Fibroblast of skin of abdomen (primary cell): ENCODE results near the gene PDGFRB.

Source experiments
- DNase-seq: peaks from one replicate; pipeline ENCODE4 v3.0.0-alpha.2; 2013

PDGFRB gene

DNA sequence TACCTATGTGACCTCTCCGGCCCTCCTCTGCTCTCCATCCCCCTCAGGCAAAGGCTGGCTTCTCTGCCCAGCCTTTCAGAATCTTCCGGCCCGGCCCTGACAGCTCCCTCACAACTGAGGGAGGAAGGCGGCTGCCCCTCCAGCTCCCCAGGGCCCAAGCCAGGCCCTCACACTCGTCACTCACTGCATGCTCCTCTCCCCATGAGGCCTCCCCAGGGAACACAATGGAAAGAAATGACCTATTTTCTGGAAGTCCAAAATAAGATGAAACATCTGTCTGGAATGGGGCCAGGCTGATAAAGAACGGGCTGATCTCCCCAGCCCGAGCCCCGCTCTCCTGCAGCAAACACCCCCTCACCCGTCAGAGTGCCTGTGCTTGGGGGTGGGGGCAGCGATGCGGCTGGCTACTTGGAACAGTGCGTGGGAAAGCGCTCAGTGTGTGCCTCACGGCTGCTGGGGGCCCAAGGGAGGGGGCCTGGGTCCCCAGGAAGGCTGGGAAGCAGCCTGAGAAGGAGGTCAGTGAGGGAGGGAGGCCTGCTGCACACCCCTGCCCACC, 11.3 kb downstream of the PDGFRB start:
- peak; percentile 78 for DNase-seq

DNA sequence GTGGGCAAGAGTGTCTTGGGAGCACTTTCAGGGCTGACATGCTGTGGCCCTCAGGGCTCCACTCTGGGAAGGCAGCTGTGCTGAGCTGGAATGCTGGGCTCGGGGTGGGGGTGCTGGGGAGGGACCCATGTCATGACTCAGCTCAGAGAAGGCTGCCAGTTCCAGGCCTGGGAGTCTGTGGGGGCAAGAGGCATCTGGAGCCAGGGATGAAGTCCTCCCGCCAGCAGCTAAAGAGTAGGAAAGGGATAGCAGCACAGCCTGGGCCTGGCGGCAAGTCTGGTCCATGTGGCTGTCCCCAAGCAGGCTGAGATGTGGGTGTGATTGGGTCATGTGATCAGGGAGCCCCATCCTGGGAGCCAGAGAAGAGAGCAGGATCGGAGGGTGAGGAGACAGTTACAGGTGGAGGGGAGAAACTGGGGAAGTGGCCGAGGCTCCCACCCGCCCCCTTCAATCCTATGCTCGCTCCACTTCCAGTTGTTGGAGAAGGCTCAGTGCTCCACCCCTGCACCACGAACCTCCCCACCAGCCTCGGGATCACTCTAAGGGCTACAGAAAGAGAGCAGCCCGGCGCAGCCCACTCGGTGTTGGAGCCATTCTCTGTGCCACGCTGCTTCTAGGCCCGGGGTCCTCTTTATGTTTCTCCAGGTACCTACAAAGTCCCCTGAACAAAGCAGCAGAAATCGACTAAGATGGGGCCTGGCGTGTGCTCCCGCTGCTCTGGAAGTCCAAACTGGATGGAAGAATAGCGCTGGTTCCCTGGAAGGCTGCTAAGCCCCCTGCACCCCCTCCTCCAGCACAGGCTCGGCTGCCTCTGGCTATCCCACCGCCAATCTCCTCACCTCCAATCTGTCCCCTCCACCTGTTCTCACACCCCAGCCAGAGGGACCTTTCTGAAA, 12.0 kb downstream of the PDGFRB start:
- peak; percentile 95 for DNase-seq

DNA sequence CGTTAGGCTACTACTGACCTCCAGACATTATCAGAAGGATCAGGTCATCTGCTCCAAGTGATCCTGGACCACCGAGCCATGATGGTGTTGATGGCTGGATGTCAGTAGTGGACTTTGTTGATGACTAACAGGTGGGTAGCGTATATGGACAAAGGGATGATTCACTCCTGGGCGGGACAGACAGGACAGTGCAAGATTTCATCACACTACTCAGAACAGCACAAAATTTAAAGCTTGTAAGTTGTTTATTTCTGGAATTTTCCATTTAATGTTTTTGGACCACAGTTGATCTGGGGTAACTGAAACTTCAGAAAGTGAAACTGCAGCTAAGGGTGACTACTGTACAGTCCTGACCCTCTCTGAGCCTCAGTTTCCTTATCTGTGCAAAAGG, 12.7 kb downstream of the PDGFRB start:
- peak; percentile 90 for DNase-seq

DNA sequence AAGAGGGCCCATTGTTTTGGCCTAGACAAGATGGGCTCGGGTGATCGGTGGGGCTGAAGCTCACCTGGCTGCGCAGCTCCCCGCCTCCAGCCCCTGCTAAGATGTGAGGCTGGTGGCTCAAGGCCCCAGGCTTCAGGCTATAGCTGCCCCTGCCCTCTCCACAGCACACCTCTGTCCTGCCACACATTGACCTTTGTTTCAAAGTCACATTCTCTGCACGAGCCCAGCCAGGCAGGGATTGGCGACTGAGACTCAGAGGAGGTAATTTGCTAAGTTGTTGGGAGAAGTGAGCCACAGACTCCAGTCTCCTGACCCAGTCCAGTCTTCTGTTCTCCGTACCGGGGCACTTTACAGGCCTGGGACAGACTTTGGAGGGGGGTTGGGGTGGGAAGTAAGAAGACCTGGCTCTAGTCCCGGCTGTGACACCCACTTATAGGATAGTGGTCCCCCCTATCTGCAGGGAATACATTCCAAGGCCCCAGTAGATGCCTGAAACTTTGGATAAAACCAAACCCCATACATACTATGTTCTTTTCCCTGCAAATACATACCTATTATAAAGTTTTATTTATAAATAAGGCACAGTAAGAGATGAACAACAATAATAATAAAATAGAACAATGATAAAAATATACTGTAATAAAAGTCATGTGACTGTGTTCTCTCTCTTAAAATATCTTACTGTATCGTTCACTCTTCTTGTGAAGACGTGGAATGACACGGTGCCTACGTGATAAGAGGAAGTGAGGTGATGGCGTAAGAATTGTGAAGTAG, 13.3 kb downstream of the PDGFRB start:
- DNase-seq, result no peak

DNA sequence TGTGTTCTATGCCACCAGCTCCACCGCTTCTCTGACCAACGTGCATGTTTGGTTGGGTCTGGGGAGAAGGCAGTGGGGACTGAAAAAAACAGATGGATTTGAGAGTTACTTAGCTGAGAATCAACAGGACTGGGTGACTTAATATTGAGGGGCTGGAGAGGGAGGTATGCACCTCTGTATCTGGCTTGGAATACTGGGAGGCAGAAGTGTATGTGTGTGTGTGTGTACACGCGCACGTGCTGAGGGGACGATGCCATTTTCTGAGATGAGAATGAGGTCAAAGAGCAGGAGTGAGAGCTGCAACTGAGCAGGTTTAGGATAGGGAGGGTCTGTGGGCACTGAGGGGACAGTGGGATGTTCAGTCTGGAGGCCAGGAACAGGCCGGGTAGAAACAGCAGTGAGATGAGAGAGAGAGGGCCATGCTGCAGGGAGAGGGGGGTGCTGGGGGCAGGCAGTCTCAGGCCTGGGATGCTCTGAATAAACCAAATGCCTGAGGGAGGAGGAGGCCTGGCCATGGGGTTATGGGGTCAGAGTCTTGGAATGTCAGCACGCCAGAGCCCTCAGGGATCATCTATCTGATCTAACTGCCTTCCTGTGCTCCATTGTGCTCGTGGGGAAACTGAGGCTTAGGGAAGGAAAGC, 14.0 kb downstream of the PDGFRB start:
- DNase-seq, result peak; percentile 72

DNA sequence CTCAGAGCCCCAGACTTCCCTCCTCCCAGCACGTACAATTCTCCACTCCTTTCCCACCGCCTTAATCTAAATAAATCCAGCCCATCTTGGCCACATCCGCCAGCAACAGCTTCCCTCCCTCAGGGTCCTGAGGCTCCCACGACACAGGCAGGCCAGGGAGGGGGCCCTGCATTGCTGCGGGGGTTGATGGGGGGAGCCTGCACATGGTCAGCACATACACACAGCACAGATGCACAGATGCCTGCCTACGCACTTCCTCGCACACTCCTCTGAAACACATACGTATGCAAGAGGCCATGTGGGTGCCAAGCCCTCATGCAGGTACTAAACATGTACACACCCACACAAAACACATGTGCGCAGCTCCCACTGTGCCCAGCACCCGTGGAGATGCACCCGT, 14.8 kb downstream of the PDGFRB start:
- peak; percentile 79 for DNase-seq

DNA sequence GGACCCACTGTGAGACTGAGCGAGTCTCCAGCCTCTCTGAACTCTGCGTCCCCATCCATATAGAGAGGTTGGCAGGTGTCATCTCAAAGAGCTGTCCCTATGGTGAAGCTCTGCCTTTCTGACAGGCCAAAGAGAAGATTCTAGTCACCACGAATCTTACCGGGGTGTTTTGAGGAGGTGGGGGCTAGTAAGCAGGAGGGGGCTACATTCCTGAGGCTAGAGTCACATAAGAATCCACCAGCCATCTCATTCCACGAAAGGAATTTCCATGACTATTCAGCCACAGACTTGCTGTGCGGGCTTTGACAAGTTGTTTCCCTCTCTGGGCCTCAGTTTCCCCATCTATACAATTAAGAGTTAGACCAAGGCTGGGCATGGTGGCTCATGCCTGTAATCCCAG, 16.3 kb downstream of the PDGFRB start:
- DNase-seq, result peak; percentile 88

DNA sequence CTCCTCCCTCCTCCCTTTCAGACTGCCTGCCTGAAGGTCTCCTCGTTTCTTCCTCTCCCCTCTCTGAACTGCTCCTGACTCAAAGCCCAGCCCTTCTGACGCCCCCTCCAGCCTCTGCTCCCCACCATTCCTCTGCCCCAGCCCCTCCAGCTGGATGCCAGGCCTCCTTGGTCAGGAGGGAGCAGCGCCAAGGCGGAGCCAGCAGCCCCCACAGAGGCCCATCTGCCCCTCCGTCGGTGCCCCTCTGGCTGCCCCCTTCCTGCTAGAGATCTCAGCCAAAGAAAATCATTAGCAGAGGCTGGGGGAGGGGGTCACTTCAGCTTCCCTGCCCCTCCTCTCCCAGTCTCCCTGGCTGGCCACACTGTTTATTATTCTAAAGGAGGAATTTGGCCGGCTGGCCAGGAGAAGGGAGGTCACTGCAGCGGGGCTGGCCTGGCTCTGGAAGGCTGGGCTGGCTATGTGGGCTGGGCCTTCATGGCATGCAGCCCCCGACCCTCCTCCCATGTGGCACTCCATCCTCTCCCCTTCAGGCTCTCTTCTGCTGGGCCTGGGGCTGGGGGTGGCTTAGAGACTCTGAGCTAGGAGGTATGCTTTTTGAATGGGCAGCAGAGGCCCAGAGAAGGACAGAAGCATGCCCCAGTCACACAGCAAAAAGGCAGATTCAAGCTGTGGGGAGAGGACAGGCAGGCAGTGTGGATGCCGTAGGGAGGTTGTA, 16.9 kb downstream of the PDGFRB start:
- DNase-seq, result peak; percentile 87

DNA sequence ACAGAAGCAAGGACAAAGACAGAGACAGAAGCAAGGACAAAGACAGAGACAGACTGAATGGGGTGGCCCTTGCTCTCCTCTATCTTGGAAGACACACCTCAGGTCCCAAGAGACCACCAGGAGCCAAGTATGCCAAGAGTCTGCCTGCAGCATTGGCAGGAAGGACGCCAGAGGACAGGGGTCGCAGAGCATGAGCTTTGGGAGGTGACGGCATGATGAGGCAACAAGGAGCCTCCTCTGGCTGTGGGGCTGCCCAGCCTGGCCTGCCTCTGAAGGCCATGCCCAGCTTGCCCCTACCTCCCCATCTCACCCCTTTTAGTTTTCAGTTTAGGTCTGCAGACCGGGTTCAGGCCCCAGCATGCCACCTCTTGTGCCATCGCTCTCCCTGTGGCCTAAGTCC, 17.6 kb downstream of the PDGFRB start:
- DNase-seq, result no peak

DNA sequence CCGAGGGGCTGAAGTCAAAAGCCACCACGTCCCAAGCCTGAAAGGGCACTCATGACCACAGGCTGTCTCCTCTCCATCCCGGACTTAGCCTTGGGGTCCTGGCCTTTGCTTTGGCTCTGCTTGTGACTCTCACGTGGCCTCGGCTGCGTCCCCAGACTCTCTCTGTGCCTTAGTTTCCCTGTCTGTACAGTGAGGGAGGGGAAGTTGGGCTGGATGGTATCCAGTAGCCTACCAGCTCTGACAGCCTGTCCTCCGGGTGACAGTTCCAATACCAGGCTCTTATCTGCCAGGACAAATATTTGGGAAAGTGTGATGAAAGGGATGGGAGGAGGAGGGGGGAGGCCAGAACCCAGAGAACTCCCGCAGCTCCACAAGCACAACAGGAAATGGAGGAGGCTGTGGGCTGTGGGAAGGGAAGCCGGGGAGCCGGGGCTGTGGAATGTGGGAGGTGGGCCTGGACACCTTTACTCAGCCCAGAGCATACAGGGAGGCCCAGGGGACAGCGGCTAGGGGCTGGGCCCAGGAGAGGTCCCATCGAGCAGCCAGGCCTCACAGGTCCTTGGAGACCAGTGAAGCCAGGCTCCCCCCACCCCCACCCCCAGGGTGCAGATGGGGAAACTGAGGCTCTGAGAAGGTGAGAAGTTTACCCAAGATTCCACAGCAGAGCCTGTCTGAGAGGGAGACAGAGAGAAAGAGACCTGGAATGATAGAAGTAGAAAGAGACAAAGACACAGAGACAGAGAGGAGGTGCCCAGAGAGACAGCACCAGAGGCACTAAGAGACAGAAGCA, 18.3 kb downstream of the PDGFRB start:
- peak; percentile 64 for DNase-seq

DNA sequence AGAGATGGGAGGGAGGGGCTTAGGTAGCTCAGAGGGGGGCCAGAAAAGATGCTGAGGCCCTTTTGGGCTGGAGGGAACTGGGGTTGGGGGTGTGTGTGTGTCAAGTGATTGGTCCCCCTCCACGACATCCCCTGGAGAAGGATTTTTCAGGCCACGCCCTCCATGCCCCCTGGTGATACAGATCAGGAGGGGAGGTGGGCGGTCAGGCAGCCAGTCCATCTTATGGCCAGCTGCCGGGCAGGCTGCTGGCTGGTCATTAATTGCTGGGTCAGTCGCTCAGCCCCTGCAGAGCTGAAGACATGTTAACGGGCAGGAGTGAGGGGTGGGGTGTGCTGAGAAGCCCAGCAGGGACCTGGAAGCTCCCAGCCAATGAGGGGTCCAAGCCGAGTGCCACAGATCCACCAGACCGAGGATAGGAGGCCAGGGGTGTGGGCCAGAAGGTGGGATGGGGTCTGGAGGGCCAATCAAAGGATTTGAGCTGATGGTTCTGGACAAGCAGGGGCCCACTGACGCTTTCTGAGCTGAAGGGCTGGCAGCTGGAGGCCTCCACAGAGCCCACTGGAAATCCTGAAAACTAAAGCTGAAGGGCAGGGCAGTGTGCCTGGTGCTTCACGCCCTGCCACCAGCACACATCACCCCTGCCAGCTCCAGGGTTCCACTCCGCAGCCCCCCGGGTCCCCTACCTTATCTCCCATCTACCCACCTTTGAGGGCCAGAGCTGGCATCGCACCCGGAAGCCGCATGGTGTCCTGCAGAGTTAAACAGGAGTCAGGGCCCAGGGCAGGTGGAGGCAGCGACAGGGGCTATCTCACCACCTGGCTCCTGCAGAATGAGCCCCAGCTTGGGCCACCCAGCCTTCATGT, 19.1 kb downstream of the PDGFRB start:
- no peak for DNase-seq

DNA sequence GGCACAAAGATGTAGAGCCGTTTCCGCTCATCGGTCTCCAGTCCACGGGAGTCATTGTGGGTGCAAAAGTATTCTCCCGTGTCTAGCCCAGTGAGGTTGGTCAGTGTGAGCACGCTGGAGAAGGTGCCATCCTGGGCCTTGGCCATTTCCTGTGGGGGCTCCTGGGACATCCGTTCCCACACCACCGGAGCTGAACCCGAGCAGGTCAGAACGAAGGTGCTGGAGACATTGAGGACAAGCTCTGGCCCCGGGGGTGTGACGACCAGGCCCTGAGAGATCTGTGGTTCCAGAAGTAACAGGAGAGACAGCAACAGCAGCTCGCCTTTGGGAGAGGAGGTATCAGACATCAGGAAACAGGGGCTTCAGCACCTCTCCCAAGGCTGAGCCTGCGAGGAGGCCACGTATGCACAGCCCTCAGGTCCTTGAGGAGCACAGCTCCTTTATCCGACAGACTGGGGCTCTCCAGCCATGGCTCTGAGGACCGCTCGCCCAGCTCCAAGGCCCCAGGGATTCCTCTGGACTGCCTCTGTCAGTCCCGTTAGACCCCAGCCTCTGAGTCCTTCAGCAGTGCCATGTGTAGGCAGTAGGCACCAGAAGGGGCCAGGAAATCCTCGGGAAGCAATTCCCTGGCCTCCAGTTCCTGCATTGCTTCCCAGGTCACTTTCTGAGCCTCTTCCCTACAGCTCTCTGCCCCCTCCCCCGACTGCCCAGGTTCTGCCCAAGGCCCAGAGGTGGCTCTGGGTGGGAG, 19.9 kb downstream of the PDGFRB start:
- DNase-seq, result no peak

DNA sequence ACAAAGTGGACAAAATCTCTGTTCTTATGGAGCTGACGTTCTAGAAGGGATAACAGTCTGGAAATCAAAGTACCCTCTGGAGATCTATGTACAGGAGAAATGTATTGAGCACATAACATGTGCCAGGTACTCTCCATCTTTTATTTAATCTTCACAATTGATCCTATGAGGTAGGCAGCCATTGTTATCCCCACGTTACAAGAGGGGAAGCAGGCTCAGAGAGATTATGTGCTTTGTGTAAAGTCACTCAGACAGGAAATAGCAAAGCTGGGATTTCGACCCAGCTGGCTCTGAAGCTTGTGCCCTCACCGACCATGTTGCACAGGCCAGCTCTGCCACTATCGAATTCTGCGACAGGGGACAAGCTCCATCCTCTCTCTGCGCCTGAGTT, 21.5 kb downstream of the PDGFRB start:
- no peak for DNase-seq

DNA sequence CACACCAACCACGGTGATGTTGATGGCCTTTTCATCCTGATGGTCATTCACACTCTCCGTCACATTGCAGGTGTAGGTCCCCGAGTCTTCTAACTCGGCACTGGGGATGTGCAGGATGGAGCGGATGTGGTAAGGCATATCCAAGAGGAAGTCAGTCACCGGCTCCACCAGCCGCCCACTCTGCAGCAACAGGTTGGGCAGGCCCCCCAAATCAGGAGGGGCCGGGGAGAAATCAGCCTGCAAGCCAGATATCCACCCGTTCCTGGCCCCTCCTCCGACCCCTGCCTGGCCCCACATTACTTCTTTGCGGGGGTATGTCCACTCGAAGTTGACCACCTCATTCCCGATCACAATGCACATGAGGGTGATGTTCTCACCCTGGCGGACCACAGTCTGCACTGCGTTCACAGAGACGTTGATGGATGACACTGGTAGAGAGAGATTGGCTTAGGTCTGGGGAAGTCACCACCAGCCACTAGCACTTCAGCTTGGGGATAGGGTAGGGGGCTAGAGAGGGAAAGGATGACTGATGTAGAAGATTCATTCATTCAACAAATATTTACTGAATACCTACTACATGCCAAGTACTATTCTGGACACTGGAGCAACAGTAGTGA, 22.0 kb downstream of the PDGFRB start:
- no peak for DNase-seq

DNA sequence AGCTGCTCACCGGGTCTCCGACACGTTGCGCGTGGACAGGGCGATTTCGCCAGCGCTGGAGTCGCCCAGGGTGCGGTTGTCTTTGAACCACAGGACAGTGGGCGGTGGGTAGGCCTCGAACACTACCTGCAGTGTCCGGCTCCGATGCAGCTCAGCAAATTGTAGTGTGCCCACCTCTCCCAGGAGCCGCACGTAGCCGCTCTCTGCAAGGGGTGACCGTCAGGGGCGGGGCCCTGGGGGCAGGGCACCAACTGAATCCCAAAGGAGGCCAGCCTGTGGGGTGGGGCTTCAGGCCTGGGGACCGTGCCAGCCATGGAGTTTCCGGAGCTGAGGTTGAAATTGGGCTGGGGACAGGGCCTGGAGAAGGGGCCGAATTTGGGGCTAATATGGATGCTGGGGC, 22.9 kb downstream of the PDGFRB start:
- DNase-seq, result no peak

DNA sequence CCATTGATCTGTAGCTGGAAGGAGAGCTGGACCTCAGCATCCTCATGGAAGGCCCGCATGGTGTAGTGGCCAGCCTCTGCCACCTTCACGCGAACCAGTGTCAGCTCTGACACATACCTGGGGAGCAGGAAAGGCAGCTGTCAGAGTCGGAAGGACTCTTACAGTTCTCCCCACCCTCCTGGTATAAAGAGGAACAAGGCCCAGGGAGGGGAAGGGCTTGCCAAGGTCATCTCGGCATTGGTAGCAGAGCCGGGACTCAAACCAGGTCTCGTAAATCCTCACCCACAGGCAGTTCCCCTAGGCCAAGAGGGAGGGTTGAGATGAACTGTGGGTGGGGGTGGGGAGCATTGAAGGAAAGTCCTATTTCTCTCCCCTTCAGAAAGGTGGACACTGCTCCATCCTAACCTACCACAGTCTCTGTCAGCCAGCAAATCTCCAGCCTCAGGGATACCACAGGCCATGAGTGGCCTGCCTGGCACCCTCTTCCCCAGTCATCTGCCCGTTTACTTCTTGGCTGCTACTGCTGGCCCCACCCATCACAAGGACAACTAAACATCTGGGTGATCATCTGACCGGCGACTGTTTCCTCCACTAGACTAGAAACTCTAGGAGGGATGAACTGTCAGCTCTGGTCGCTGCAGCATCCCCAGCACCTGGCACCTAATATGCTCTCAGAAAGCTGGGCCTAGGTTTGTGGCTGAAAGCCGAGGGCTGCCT, 23.5 kb downstream of the PDGFRB start:
- no peak for DNase-seq

DNA sequence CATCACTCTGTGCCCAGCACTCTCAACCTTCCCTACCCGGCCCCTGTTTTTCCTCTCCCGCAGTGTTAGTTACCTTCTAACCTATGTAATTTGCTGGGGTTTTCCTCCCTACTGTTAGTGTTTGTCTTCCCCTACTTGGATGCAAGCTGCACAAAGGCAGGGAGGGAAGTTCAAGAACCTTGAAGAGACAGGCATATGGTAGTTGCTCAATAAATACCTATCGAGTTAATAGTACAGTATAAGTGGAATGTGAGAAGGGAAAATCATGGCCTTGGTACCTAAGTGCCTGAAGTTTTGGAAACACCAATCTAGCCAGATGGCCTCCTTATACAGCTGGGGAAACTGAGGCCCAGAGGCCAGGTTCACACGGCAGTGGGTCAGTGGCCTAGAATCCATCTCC, 24.2 kb downstream of the PDGFRB start:
- DNase-seq, result no peak

DNA sequence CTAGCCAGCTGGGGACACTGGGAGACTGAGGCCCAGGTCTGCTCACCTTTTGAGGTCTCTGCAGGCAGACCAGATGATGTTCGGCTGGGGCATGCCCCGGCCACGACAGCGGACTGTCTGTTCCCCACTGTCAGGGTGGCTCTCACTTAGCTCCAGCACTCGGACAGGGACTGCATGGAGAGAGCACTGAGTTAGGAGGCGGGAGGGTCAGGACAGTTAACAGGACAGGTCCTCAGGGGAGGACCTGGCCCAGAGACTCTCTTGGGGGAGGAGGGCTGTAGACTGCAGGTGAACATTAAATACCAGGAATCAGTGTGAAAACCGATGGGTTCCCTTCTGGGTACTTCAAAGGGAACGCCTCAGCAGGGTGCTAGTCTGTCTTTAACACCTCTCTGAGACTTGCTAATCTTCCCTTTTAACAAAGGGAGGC, 25.1 kb downstream of the PDGFRB start:
- no peak for DNase-seq
